LNCAP (cell line): ENCODE data around the gene GPNMB.

Source experiments
- CTCF ChIP-seq: fragments of 450-650 bp; IDR thresholded peaks from 2 replicates; pipeline ENCODE4 v1.5.1; 2017; ENCODE audit warnings: mild to moderate bottlenecking

The GPNMB gene

GRCh38 chr7:23242935-23243334, 3.6 kb upstream of the GPNMB start:
- no peak for TF ChIP-seq CTCF

- TF ChIP-seq CTCF = no peak
Observed at GRCh38 chr7:23247046-23247602, 549 bp downstream of the GPNMB start.

GRCh38 chr7:23247603-23248335, 1.2 kb downstream of the GPNMB start:
- no peak for TF ChIP-seq CTCF

- no peak for TF ChIP-seq CTCF
Observed at GRCh38 chr7:23249486-23249885, 2.9 kb downstream of the GPNMB start.

GRCh38 chr7:23254051-23254681, 7.6 kb downstream of the GPNMB start:
- no peak for TF ChIP-seq CTCF

- TF ChIP-seq CTCF = no peak
Observed at GRCh38 chr7:23256731-23257130, 10.2 kb downstream of the GPNMB start.

- TF ChIP-seq CTCF = no peak
Observed at GRCh38 chr7:23260371-23260770, 13.8 kb downstream of the GPNMB start.
